Measurements from ENCODE around the gene LAMA4.

The LAMA4 gene

DNA sequence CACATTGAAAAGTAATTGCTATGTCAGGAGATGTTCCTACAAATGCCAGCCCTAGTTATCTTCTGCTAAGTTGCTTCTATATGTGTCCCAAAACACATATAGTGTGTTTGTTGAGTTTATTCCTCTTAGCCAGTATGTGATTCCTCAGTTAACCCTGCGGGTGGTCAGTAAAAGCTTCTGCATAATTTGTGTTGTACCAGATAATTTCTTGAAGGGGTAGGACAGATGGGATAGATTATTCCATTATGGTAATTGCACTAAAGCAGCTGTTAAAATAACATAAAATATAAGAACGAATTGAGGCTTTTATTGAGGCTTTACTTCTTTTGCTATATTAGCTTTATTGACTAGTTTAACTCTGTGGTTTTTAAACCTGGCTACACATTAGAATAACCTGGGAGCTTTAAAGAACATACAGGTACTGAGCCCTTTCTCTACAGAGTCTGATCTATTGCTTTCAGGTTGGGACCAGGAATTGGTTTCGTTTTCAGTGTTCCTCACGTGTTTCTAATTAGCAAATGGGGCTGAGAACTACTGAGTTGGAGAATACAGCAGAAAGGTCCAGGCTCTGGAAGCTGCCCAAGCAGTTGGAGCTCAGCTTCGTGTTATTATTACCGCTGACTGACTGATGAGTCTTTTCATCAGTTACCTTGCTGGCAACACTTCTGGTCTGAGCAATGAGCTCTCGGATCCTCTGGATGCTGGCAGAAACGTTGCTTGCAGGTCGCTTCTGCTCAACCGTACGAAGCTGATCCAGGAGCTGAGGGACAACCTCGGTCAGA is 110.0 kb downstream of the LAMA4 start:
- no peak for TF ChIP-seq EZH2 (IDR thresholded peaks at IDR 0.05)
- no peak; the same call in 1 of the 2 replicates for TF ChIP-seq POLR2AphosphoS5 (IDR thresholded peaks at IDR 0.05; ENCODE audit: borderline replicate concordance, low read depth, low read length)
- no peak for TF ChIP-seq FOXP2 (optimal IDR thresholded peaks at IDR 0.05; ENCODE audit: control extremely low read depth, extremely low read length, insufficient read depth)
- Histone ChIP-seq H3K36me3 (ENCODE audit: insufficient read depth, low read length) (no peaks in the 10 kb centered on the region), H3K9ac (ENCODE audit: insufficient read length) (no peak overlapping the region), H3K27ac (no peak overlapping the region; the same call in 1 of the 2 replicates), H3K9me3 (ENCODE audit: low read depth, low read length) (no peaks in the 10 kb centered on the region), H3K4me3 (peak overlapping the region; percentile 66)
- peak; percentile 37 for DNase-seq (ENCODE audit: low read depth, low spot score)

DNA sequence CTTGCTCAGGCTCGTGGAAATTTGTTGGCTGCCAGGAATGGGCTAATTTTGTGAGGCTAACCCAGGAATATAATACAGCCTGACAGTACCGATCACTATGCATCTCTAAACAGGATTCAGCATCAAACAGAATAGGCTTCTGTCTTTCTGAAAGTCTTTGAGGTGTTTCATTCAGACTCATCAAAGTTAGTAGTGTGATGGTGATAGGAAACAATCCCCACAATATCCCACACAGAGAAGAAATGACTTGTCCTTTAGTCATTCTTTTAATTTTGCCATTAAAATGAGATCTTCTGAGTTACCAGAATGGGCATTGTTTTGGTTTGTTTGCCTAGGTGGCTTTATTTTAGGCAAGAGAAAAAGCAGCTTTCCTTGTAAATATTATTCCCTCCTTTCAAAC is 112.7 kb downstream of the LAMA4 start:
- no peaks in the 10 kb centered on the region for H3K9me3 ChIP-seq (ENCODE audit: low read depth, low read length)
- DNase-seq (ENCODE audit: low read depth, low spot score), result no peak
- H3K9ac ChIP-seq (ENCODE audit: insufficient read length), result no peak overlapping the region
- no peaks in the 10 kb centered on the region for H3K36me3 ChIP-seq (ENCODE audit: insufficient read depth, low read length)
- H3K4me3 ChIP-seq, result no peak overlapping the region
- H3K27ac ChIP-seq, result no peak overlapping the region
- no peak for TF ChIP-seq EZH2 (IDR thresholded peaks at IDR 0.05)
- TF ChIP-seq POLR2AphosphoS5 (IDR thresholded peaks at IDR 0.05; ENCODE audit: borderline replicate concordance, low read depth, low read length), result no peak
- TF ChIP-seq FOXP2 (optimal IDR thresholded peaks at IDR 0.05; ENCODE audit: control extremely low read depth, extremely low read length, insufficient read depth), result no peak

DNA sequence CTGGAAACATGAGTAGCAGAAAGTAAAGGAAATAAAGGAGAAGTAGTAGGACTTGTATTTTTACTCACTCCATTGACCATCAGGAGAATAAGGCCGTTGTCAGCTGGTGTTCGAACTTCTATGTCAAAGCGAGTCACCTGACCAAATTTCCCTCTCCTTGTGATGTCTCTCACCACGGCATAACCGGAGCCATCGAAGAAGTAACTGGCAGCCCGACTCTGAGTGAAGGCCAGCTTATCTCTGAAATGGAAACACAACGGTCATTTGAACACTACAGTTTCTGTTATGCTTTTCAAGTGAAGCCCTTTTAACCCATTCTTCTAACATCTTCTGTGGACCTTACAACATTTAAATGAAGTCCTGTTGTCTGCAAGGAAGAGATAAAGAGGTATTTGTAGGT is 115.3 kb downstream of the LAMA4 start:
- no peak overlapping the region for H3K9ac ChIP-seq (ENCODE audit: insufficient read length)
- no peaks in the 10 kb centered on the region for H3K36me3 ChIP-seq (ENCODE audit: insufficient read depth, low read length)
- no peaks in the 10 kb centered on the region for H3K9me3 ChIP-seq (ENCODE audit: low read depth, low read length)
- no peak overlapping the region for H3K4me3 ChIP-seq
- no peak for DNase-seq (ENCODE audit: low read depth, low spot score)
- no peak overlapping the region for H3K27ac ChIP-seq
- no peak for TF ChIP-seq FOXP2 (optimal IDR thresholded peaks at IDR 0.05; ENCODE audit: control extremely low read depth, extremely low read length, insufficient read depth)
- TF ChIP-seq POLR2AphosphoS5 (IDR thresholded peaks at IDR 0.05; ENCODE audit: borderline replicate concordance, low read depth, low read length), result no peak
- no peak for TF ChIP-seq EZH2 (IDR thresholded peaks at IDR 0.05)

DNA sequence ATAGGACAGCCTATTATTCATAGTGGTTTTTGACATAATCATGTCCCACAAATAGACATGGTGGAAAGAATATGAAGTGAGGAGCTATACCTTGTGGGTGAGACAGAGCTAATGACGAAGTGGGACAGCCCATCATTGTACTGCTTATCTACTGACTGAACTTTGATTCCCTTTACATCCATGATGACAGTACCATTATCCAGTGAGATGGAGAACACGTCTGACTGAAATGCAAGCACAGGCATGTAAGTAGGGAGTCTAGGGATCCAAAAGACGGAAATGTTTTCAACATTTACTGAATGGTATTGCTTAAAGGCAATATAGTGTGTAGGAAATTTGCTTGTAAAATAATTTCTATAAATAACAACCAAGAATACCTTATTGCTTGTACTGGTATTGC is 123.5 kb downstream of the LAMA4 start:
- TF ChIP-seq POLR2AphosphoS5 (IDR thresholded peaks at IDR 0.05; ENCODE audit: borderline replicate concordance, low read depth, low read length) (no peak), FOXP2 (optimal IDR thresholded peaks at IDR 0.05; ENCODE audit: control extremely low read depth, extremely low read length, insufficient read depth) (no peak), EZH2 (IDR thresholded peaks at IDR 0.05) (no peak)
- Histone ChIP-seq H3K4me3 (no peak overlapping the region), H3K36me3 (ENCODE audit: insufficient read depth, low read length) (no peaks in the 10 kb centered on the region), H3K9ac (ENCODE audit: insufficient read length) (no peak overlapping the region), H3K27ac (no peak overlapping the region), H3K9me3 (ENCODE audit: low read depth, low read length) (no peaks in the 10 kb centered on the region)
- DNase-seq (ENCODE audit: low read depth, low spot score), result no peak

DNA sequence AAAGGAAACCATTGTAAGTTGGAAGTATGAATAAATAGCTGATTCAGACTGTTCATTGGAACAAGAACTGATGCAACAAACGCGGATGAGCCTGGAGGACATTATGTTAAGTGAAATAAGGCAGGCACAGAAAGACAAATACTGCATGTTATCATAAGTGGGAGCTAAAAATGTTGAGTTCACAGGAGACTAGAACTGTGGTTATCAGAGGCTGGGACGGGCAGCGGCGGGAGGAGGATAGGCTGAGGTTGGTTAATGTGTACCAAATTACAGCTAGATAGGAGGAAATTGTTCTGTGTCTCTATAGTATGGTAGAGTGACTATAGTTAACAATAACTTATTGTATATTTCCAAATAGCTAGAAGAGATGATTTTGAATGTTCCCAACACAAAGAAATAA is 126.2 kb downstream of the LAMA4 start:
- no peak for DNase-seq (ENCODE audit: low read depth, low spot score)
- Histone ChIP-seq H3K36me3 (ENCODE audit: insufficient read depth, low read length) (no peaks in the 10 kb centered on the region), H3K4me3 (no peak overlapping the region), H3K27ac (no peak overlapping the region), H3K9ac (ENCODE audit: insufficient read length) (no peak overlapping the region), H3K9me3 (ENCODE audit: low read depth, low read length) (no peaks in the 10 kb centered on the region)
- no peak for TF ChIP-seq FOXP2 (optimal IDR thresholded peaks at IDR 0.05; ENCODE audit: control extremely low read depth, extremely low read length, insufficient read depth)
- TF ChIP-seq EZH2 (IDR thresholded peaks at IDR 0.05), result no peak
- no peak for TF ChIP-seq POLR2AphosphoS5 (IDR thresholded peaks at IDR 0.05; ENCODE audit: borderline replicate concordance, low read depth, low read length)

DNA sequence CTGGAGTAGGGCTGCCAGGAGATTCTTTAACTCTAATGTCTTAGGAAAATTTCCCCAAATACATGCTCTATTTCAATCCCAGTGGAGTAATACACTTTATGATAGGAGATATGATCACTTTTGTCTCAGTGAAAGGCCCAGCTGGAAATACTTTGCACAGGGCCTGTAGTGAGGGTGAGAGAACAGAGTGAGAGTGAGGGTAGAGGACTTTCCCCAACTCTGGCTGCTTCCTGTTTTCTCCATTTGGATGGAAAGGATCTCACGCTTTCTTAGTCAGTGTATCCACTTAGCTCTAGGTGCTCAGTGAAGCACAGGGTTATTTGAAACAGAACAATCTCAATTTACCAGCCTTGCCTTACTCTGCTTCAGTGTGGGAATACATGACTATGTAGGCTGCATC is 130.4 kb downstream of the LAMA4 start:
- no peak overlapping the region for H3K4me3 ChIP-seq
- TF ChIP-seq FOXP2 (optimal IDR thresholded peaks at IDR 0.05; ENCODE audit: control extremely low read depth, extremely low read length, insufficient read depth), result no peak
- no peak for TF ChIP-seq POLR2AphosphoS5 (IDR thresholded peaks at IDR 0.05; ENCODE audit: borderline replicate concordance, low read depth, low read length)
- no peak for TF ChIP-seq EZH2 (IDR thresholded peaks at IDR 0.05)
- no peaks in the 10 kb centered on the region for H3K9me3 ChIP-seq (ENCODE audit: low read depth, low read length)
- H3K9ac ChIP-seq (ENCODE audit: insufficient read length), result no peak overlapping the region
- H3K36me3 ChIP-seq (ENCODE audit: insufficient read depth, low read length), result no peaks in the 10 kb centered on the region
- H3K27ac ChIP-seq, result no peak overlapping the region
- no peak for DNase-seq (ENCODE audit: low read depth, low spot score)

DNA sequence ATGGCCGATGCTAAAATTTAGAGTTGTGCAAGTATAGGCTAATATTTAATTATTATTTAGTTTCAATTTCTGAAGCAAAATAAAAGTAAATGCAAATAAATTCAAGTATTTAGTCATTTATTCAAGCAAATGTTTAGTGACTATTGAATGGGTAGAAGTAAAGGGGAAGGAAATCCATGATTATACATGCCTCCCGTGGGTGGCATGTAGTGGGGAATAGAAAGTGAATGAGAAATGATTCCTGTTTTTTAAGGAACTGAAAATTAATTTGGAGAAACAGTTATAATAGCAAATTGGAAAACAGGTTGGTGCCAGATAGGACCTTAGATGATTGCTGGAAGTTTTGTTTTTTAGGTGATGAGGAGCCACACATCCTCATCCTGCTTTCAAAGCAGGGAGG is 131.6 kb downstream of the LAMA4 start:
- TF ChIP-seq POLR2AphosphoS5 (IDR thresholded peaks at IDR 0.05; ENCODE audit: borderline replicate concordance, low read depth, low read length) (no peak), EZH2 (IDR thresholded peaks at IDR 0.05) (no peak), FOXP2 (optimal IDR thresholded peaks at IDR 0.05; ENCODE audit: control extremely low read depth, extremely low read length, insufficient read depth) (no peak)
- no peaks in the 10 kb centered on the region for H3K36me3 ChIP-seq (ENCODE audit: insufficient read depth, low read length)
- no peak overlapping the region for H3K4me3 ChIP-seq
- H3K27ac ChIP-seq, result no peak overlapping the region
- no peak for DNase-seq (ENCODE audit: low read depth, low spot score)
- no peaks in the 10 kb centered on the region for H3K9me3 ChIP-seq (ENCODE audit: low read depth, low read length)
- no peak overlapping the region for H3K9ac ChIP-seq (ENCODE audit: insufficient read length)

DNA sequence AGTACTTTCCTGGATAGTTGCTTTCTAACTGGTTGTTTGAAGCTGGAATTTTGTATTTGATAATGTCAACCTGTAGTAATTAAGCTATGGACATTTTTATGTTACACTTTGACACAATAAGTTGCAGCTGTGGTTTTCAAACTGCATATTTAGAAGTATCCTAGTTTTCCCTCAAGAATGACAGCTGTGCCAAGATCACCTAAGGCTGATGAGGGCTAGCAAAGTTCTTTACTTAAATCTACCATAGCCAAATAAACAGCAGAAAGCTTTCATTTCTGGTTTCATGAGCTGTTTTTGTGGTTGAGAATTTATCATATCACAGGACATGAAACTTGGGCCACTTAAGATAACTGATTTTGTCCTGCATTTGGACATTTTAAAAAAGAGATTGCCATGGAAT is 136.3 kb downstream of the LAMA4 start:
- H3K9me3 ChIP-seq (ENCODE audit: low read depth, low read length), result no peaks in the 10 kb centered on the region
- no peak overlapping the region for H3K9ac ChIP-seq (ENCODE audit: insufficient read length)
- no peaks in the 10 kb centered on the region for H3K36me3 ChIP-seq (ENCODE audit: insufficient read depth, low read length)
- TF ChIP-seq FOXP2 (optimal IDR thresholded peaks at IDR 0.05; ENCODE audit: control extremely low read depth, extremely low read length, insufficient read depth) (no peak), POLR2AphosphoS5 (IDR thresholded peaks at IDR 0.05; ENCODE audit: borderline replicate concordance, low read depth, low read length) (no peak), EZH2 (IDR thresholded peaks at IDR 0.05) (no peak)
- H3K27ac ChIP-seq, result no peak overlapping the region
- no peak for DNase-seq (ENCODE audit: low read depth, low spot score)
- no peak overlapping the region for H3K4me3 ChIP-seq

DNA sequence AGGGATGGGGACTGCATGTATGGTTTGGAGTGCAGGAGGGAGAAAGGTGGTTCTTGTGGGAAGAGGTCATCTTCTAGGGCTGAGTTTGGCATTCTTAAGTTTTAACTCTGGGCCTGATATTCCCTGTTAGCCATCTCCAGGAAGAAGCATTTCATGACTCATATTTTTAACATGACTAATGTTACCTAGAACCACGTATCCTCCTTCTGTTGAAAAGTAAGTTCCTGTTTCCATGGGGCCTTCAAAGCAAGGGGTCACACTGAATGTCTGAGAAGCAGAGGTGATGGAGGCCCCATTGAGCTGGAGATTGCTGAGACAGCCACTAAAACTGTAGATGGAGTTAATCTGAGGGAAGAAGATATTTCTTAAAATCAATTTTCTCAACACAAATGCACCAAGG is 136.8 kb downstream of the LAMA4 start:
- Histone ChIP-seq H3K36me3 (ENCODE audit: insufficient read depth, low read length) (no peaks in the 10 kb centered on the region), H3K9me3 (ENCODE audit: low read depth, low read length) (no peaks in the 10 kb centered on the region), H3K9ac (ENCODE audit: insufficient read length) (no peak overlapping the region), H3K27ac (no peak overlapping the region), H3K4me3 (no peak overlapping the region)
- TF ChIP-seq FOXP2 (optimal IDR thresholded peaks at IDR 0.05; ENCODE audit: control extremely low read depth, extremely low read length, insufficient read depth), result no peak
- no peak for TF ChIP-seq POLR2AphosphoS5 (IDR thresholded peaks at IDR 0.05; ENCODE audit: borderline replicate concordance, low read depth, low read length)
- no peak for TF ChIP-seq EZH2 (IDR thresholded peaks at IDR 0.05)
- DNase-seq (ENCODE audit: low read depth, low spot score), result no peak

Data from SK-N-MC (cell line).